ENCODE data around the gene RAD52. TPM values are rescaled to one million over a fixed set of nuclear protein-coding genes. Genes with fewer than 3 reads are reported as not detected.

RAD52 gene
- total and polyA plus RNA-seq, 2 donors (not counting 1 experiment from before 2014, with no cell fraction given): 22.9 to 27.6 TPM

DNA sequence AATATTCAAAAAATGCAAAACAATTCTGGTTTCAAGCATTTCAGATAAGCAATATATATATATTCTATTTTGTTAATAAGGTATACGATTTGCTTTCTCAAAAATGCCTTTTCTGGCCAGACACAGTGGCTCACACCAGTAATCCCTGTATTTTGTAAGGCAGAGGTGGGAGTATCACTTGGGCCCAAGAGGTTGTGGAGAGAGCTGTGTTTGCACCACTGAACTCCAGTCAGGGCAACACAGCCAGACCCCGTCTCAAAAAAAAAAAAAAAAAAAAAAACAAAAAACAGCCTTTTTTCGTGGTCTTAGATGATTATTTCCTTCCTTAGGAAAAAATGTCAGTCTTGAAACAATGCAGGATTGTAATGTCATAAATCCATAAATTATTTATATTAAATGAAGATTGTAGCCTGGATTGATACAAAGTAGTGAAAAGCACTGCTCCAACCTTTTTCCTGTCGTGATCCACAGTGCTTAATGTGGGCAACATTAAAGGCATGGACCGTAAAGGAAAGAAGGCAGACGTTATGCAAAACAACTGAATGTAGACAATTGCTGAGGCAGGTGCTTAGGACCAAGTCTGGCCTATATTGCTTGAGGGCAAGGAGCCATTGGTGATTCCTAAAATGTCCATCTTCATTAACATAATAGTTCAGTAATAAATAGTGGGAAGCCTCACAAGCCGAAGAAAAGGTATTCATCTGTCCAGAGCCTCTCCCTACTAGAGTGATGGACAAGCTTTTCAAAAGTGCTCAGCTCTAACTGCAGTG, 36.8 kb downstream of the RAD52 start:
- H4K20me1 ChIP-seq (ENCODE audit: control insufficient read depth, insufficient read depth, low read length, poor library complexity, severe bottlenecking): no peaks in the 10 kb centered on the region
- ChIA-PET POLR2A (no interaction called here), CTCF (interaction anchor here (1.2 kb wide), 1 partner anchor 96 kb away, joined by 3 read pairs; no protein-coding TSS in a partner anchor)
- H3K4me3 ChIP-seq (ENCODE audit: control extremely low read depth in 1 of 5, extremely low read depth in 1 of 5, insufficient read depth in 1 of 5, low read depth in 2 of 5, low read length in 4 of 5): no peak overlapping the region
- no peak overlapping the region for H2AFZ ChIP-seq (ENCODE audit: insufficient read depth, low read depth, low read length, poor library complexity, severe bottlenecking)
- intact Hi-C loops (cut with micrococcal nuclease): loop anchor here (5.0 kb wide), 1 partner anchor 35 kb away; the partner anchor contains the start of gene RAD52
- peaks cover 9 to 80% of the 10 kb centered on the region in 2 experiments for H3K36me3 ChIP-seq (replicated peaks in 1 of 2; ENCODE audit: control extremely low read depth in 1 of 2, control insufficient read depth in 1 of 2, extremely low read depth in 1 of 2, insufficient read depth in 2 of 2, low read length in 1 of 2)
- 96% methylated on average over 4 of the region's 7 CpGs for WGBS (ENCODE audit: insufficient coverage)
- Mint-ChIP-seq H3K27me3 (no peaks in the 10 kb centered on the region), H3K4me3 (no peak overlapping the region), H3K9me3 (ENCODE audit: insufficient read depth) (no peaks in the 10 kb centered on the region), H3K27ac (no peak overlapping the region), H3K4me1 (peaks cover 13% of the 10 kb centered on the region)
- TF ChIP-seq, protein P1, sequence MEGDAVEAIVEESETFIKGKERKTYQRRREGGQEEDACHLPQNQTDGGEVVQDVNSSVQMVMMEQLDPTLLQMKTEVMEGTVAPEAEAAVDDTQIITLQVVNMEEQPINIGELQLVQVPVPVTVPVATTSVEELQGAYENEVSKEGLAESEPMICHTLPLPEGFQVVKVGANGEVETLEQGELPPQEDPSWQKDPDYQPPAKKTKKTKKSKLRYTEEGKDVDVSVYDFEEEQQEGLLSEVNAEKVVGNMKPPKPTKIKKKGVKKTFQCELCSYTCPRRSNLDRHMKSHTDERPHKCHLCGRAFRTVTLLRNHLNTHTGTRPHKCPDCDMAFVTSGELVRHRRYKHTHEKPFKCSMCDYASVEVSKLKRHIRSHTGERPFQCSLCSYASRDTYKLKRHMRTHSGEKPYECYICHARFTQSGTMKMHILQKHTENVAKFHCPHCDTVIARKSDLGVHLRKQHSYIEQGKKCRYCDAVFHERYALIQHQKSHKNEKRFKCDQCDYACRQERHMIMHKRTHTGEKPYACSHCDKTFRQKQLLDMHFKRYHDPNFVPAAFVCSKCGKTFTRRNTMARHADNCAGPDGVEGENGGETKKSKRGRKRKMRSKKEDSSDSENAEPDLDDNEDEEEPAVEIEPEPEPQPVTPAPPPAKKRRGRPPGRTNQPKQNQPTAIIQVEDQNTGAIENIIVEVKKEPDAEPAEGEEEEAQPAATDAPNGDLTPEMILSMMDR (IDR thresholded peaks at IDR 0.05): no peak
- no peak for TF ChIP-seq EZH2 (IDR thresholded peaks at IDR 0.05; ENCODE audit: borderline replicate concordance, insufficient read depth, low read depth, low read length, poor library complexity, severe bottlenecking)
- no peak overlapping the region for H3K27ac ChIP-seq (ENCODE audit: low read length in 2 of 2)
- H3K27me3 ChIP-seq (replicated peaks in 1 of 4; ENCODE audit: control extremely low read depth in 1 of 4, control insufficient read depth in 3 of 4, insufficient read depth in 4 of 4, low read length in 3 of 4): no peaks in the 10 kb centered on the region
- H3K9ac ChIP-seq (ENCODE audit: low read length): no peak overlapping the region
- no peaks in the 10 kb centered on the region for H3K79me2 ChIP-seq (ENCODE audit: control insufficient read depth, insufficient read depth, low read length)
- H3K4me2 ChIP-seq (replicated peaks; ENCODE audit: low read depth, low read length, poor library complexity, severe bottlenecking): no peak overlapping the region
- DNase-seq (no peak), ATAC-seq (ENCODE audit: low read depth) (no peak)
- no peaks in the 10 kb centered on the region for H3K9me3 ChIP-seq (ENCODE audit: control extremely low read depth in 1 of 3, control insufficient read depth in 2 of 3, insufficient read depth in 1 of 3, low read length in 2 of 3)
- H3K4me1 ChIP-seq (ENCODE audit: control insufficient read depth in 2 of 2, insufficient read depth in 2 of 2, low read length in 2 of 2): peaks cover 0 to 6% of the 10 kb centered on the region in 2 donors

DNA sequence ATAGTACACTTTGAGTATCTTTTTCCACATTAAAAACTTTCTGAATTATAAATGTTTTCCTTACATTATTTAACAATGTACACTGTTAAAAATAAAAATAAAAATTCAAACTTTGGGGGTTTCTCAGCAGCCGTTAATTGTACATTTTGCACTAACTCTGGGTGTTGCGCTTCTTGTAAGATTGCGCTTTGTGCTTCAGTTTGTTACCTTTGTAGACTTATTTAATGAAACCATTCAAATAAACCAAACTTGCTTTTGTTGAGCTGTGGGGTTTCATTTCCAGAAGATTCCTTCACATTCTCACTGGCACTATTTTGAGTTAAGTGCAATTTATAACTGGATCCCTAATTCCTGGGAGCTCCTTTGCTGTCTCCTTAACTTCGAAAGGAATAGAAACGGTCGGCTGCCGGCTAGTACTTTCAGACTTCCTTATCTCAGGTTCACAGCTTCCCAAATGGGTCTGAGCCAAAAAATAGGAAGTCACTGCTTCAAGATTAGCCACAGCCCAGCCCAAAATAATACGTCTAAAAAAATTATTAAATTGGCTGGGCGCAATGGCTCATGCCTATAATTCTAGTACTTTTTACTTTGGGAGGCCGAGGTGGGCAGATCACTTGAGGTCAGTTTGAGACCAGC, 38.2 kb downstream of the RAD52 start:
- no peak for ATAC-seq (ENCODE audit: low read depth)
- peaks cover 9 to 77% of the 10 kb centered on the region in 2 experiments for H3K36me3 ChIP-seq (replicated peaks in 1 of 2; ENCODE audit: control extremely low read depth in 1 of 2, control insufficient read depth in 1 of 2, extremely low read depth in 1 of 2, insufficient read depth in 2 of 2, low read length in 1 of 2)
- POLR2A ChIA-PET: no interaction called here

More for the DNA sequence above, 38.2 kb downstream of the RAD52 start:
- intact Hi-C loops (cut with micrococcal nuclease): loop anchor here (5.0 kb wide), 1 partner anchor 36 kb away; the partner anchor contains the start of gene RAD52
- no peak overlapping the region for H3K27ac Mint-ChIP-seq
- 60% methylated on average over 3 of the region's 10 CpGs for WGBS (ENCODE audit: insufficient coverage)
- no peak overlapping the region for H2AFZ ChIP-seq (ENCODE audit: insufficient read depth, low read depth, low read length, poor library complexity, severe bottlenecking)
- no peaks in the 10 kb centered on the region for H3K9me3 ChIP-seq (ENCODE audit: control extremely low read depth in 1 of 3, control insufficient read depth in 2 of 3, insufficient read depth in 1 of 3, low read length in 2 of 3)
- H3K27ac ChIP-seq (ENCODE audit: low read length in 2 of 2): peak overlapping the region in 1 of 2 donors; percentile 21
- peaks cover 12% of the 10 kb centered on the region for H3K4me1 Mint-ChIP-seq
- H3K27me3 Mint-ChIP-seq: no peaks in the 10 kb centered on the region
- no peak overlapping the region for H3K9ac ChIP-seq (ENCODE audit: low read length)
- H3K27me3 ChIP-seq (replicated peaks in 1 of 4; ENCODE audit: control extremely low read depth in 1 of 4, control insufficient read depth in 3 of 4, insufficient read depth in 4 of 4, low read length in 3 of 4): no peaks in the 10 kb centered on the region
- H3K4me1 ChIP-seq (ENCODE audit: control insufficient read depth in 2 of 2, insufficient read depth in 2 of 2, low read length in 2 of 2): peaks cover 0 to 6% of the 10 kb centered on the region in 2 donors
- no peaks in the 10 kb centered on the region for H3K9me3 Mint-ChIP-seq (ENCODE audit: insufficient read depth)
- no peak overlapping the region for H3K4me2 ChIP-seq (replicated peaks; ENCODE audit: low read depth, low read length, poor library complexity, severe bottlenecking)
- DNase-seq: no peak
- CTCF ChIA-PET: interaction anchor here (1.1 kb wide), 1 partner anchor 182 kb away, joined by 4 read pairs; no protein-coding TSS in a partner anchor
- no peak for TF ChIP-seq EZH2 (IDR thresholded peaks at IDR 0.05; ENCODE audit: borderline replicate concordance, insufficient read depth, low read depth, low read length, poor library complexity, severe bottlenecking)
- TF ChIP-seq, protein P1 (IDR thresholded peaks at IDR 0.05): no peak
- no peaks in the 10 kb centered on the region for H4K20me1 ChIP-seq (ENCODE audit: control insufficient read depth, insufficient read depth, low read length, poor library complexity, severe bottlenecking)
- H3K79me2 ChIP-seq (ENCODE audit: control insufficient read depth, insufficient read depth, low read length): no peaks in the 10 kb centered on the region
- no peak overlapping the region for H3K4me3 ChIP-seq (ENCODE audit: control extremely low read depth in 1 of 5, extremely low read depth in 1 of 5, insufficient read depth in 1 of 5, low read depth in 2 of 5, low read length in 4 of 5)
- no peak overlapping the region for H3K4me3 Mint-ChIP-seq
